Measurements from ENCODE around the gene INSRR.

INSRR gene

DNA sequence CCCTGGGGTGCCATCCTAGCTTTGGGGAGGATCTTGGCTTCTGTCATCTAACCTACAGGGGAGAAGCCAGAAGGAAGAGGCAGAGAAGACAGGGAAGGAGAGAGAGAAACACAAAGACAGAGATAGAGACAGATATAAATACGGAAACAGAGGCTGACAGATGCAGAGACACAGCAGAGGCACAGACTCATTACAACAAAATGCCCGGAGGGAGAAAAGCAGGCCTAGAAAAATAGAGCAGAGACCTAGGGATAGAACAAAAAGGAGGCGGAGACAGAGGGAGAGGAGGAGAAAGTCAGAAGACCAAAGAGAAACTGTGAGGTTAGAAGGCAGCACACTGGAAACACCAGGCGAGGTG, 36.5 kb upstream of the INSRR start:
- Histone ChIP-seq H3K27ac (peak overlapping the region in 10 of 21 experiments; percentile 39 to 82 (median 54)), H3K4me3 (no peak overlapping the region)

DNA sequence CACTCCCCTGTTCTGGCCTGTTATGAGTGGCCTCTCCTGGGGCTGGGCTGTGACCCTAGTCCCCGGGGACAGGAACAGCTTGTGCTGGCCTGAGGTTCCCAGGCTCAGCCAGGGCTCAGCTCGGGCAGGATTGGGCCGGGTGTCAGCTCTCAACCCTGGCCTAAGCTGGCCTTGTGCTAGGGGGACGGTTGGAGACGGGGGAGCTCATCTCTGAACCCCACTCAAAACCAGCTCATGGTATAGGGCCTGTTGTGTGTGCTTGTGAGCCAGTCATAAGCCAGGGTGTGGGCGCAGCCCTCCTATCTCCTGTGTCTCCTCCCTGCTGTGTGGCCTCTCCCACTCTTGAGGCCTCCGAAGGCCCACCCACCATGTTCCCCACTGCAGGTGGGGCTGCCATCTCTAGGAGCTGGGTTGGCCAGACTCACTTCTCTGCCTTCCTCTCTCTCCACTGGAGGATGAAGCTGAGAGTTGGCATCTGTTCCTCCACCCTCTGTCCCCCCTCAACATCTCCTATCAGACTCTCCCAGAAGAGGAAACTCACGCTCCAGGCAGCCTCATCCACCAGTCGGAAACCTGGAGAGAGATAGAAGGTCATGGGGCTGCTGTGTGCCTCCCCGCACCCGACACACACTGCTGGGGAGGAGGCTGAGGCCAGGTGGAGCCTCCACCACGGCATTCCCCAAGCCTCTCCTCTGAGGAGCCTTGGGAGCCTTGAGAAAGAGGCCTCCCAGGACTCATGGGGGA, 36.0 kb upstream of the INSRR start:
- H3K27ac ChIP-seq = peak overlapping the region in 13 of 21 experiments; percentile 15 to 82 (median 48)
- H3K4me3 ChIP-seq = peak overlapping the region in 3 of 7 experiments; percentile 15 to 36 (median 28)

DNA sequence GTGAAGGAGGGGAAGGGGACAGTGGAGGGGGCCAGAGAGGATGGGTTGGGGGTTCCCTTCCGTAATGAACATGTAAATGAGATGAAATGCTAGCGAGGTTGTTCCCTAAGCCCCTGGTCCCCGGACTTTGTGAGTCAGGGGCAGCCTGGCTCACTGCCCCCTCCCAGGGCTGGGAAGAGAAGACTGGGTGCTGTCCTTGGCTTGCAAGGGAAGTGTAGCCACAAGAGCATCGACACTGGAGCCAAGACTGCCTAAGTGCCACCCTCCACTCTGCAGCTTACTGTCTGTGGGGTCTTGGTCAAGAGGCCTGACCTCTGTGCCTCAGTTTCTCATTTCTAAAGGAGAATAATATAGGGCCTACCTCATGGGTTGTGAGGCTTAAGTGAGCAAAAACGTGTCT, 35.1 kb upstream of the INSRR start:
- peak overlapping the region in 15 of 21 experiments; percentile 5 to 82 (median 62) for H3K27ac ChIP-seq
- H3K4me3 ChIP-seq = peak overlapping the region; percentile 2 to 36 (median 15)

DNA sequence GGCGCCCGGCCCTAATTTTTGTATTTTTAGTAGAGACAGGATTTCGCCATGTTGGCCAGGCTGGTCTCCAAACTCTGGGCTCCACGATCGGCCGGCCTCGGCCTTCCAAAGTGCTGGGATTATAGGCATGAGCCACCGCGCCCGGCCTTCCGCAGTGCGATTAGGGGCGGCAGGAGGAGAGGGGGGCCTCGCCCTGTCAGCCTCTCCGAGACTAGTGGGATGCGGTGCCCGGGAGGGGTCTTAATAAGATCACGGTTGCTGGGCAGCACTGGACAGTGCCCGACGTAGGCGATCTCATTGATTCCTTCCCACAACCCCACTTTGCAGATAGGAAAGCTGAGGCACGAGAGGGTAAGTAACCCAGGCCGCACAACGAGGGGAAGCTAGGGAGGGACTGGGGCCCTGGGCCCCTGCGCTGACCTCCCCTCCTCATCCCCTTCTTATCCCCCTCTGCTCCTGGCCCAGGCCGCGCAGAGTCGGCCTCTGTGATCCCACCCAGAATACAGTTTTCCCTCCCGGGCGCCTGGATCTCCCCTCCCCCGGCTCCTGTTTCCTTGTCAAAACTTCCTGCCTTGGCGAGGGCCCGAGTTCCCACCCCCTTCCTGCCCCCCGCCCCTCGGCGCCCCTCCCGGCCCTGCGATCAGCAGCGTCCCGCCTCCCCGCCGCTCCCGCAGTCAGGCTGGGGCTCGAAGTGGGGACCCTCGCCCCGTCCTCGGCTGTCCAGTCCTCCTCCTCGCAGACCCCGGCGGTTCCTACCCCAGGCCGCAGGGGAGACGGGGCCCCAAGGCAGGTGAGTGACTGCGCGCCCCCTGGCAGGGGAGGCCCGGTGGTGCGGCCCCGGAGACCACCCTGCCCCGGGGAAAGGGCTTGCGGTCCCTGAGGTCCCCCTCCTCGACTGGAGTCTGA, 34.4 kb upstream of the INSRR start, which contains the start of gene PEAR1:
PEAR1 (plus strand) TSS at position 671 of the 906 bp plus-strand sequence. CDS start 10,209 bp downstream, outside the sequence.
- peak within 1 kb of the TSS in 16 of 21 experiments; percentile 15 to 82 (median 62) for H3K27ac ChIP-seq
- peak within 1 kb of the TSS; percentile 6 to 36 (median 20) for H3K4me3 ChIP-seq

DNA sequence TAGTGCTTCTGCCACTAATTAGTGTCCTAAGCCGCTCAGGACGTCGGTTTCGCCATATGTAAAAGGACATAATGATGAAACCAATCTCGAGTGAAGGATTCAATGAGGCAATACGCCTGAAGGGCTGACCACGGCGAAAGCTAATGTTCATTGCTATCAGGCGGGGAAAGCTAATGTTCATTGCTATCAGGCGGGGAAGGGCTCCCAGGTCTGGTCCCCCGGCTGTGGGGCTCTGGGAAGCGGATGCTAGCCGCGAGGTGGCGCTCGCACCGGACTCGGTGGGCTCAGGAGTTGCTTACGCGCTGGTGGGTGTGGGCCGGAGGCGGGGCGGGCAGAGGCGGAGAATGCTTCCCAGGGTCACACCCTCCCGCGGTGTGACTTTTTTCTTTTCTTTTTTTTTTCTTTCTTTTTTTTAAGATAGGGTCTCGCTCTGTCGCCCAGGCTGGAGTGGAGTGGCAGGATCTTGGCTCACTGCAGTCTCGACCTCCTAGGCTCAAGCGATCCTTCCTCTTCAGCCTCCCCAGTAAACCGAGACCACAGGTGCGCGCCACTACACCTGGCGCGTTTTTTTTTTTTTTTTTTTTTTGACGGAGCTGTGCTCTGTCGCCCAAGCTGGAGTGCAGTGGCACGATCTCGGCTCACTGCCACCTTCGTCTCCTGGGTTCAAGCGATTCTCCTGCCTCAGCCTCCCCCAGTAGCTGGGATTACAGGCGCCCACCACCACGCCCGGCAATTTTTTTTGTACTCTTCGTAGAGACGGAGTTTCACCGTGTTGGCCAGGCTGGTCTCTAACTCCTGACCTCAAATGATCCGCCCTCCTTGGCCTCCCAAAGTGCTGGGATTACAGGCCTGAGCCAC, 33.5 kb upstream of the INSRR start:
- Histone ChIP-seq H3K27ac (peak overlapping the region in 5 of 21 experiments; percentile 46 to 82 (median 72)), H3K4me3 (peak overlapping the region in 5 of 7 experiments; percentile 3 to 23 (median 11))

DNA sequence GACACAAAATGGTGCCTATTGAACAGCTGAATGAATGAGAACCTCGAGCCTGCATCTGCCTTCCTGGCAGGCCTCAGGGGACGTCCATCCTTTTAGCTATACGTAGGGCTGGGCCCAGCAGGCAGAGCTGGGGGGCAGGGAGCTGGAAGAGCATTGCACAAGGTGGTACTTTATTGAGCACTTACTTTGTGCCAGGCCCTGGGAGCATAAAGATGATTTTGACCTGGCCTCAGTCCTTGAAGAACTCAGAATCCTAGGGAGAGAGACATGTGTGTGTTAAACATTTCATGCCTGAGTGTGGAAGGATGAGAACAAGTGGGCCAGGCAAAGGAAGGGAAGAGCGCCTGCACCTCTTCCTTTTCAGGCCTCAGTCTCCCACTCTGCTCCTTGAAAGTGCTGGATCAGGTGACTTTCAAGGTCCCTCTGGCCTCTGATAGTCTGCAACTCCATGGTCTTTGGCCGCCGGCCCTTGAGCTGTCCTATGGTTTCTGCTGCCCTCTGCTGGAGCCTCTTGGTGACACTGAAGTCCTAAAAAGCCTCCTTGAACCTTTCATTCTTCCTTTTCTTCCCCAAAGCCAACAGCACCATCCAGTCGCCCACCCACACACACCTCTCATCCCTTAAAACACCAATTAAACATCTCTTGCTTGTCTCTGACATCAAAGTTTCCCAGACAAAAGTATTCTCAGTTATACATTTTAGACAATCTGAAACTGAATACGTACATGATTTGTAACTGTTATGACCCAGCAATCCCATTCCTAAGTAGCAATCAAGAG, 31.1 kb upstream of the INSRR start:
- Histone ChIP-seq H3K4me3 (no peak overlapping the region), H3K27ac (no peak overlapping the region)

DNA sequence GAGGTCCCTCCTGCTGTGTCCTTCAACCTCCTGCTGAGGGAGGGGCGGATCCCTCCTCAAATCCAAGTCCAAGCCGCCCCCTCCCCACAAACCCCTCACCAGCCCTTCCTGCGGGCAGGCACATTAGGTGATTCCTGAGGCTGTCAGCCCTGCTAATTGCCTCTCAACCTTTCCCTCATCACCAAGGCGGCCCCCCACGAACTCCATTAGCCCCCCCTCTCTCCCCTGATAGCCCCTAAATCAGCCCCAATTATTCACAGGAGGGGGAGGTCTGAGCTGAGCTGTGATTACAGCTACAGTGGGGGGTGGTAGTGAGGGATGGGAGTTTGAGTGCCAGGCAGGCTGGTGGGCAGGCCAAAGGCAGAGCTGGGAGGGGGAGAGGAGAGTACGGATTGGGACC, 28.8 kb upstream of the INSRR start:
- no peak overlapping the region for H3K27ac ChIP-seq
- H3K4me3 ChIP-seq = no peak overlapping the region

DNA sequence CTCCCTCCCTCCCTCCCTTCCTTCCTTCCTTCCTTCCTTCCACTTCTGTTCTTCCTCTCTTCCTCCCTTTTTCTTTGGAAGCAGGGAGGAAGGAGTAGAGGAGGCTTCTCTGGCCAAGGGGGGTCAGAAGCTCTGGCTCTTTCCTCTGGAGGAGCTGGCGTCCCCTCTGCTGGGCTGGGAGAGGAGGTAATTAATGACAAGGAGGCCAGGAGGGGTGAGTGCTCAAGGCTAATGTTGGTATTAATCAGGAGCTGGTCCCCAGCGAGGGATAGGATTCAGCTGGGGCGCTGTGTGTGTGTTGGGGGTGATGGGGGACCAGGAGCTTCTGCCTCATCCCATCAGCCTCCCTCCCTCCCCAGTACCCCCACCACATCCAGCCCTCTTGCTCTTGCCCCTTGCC, 28.4 kb upstream of the INSRR start:
- no peak overlapping the region for H3K4me3 ChIP-seq
- H3K27ac ChIP-seq = no peak overlapping the region

DNA sequence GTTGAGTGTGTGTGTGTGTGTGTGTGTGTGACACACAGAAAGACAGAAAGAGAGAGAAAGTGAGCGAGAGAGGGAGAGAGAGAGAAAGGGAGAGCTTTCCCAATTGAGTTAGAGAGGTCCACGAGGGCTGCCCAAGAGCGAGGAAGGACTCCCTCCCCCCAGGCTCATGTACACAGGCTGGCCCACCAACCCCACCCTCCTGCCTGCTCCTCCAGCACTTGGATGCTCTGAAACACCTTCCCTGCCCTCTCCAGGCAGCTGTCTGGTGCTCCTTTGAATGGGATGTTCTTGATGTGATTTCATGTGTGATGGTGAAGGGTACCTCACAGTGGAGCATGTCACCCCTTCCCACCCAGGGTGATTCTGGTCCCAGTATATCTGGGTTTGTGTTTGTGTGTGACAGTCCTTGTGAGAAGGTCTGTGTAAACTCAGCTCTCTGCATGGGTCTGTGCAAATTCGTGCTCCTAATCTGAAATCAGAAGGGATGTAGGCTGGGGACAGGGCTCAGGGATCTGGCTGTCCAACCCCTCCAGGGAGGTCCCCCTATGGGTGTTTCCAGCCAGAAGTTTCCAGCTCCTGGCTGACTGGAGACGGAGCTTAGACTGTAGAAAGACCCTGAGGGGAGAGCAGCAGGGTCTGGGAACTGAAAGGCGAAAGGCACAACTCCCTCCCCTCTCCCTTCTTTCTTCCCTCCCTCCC, 27.8 kb upstream of the INSRR start:
- no peak overlapping the region for H3K27ac ChIP-seq

DNA sequence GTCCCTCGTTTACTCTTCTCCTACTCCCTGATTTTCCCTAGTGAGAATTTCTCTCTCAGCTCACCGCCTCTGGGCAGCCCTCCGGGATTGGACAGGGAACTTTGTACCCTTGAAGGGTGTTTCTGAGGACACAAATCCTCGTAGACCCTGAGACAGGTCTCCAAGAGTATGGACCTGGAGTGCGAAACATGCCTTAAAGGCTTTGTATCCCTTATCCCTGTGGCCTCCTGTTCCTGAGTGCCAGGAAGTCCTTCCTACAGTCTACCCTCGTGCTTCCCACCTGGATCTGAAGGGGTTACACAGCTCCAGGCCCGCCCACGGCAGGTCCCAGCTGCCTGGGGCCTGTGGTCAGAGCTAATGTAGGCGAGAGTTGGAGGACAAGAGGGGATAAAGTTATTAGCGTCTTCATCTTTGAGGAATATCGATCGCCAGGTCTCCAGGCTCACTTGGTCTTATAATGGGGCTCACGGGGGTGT, 27.0 kb upstream of the INSRR start:
- H3K4me3 ChIP-seq = no peak overlapping the region
- H3K27ac ChIP-seq = no peak overlapping the region

More for the DNA sequence above, 27.8 kb upstream of the INSRR start:
- no peak overlapping the region for H3K4me3 ChIP-seq

DNA sequence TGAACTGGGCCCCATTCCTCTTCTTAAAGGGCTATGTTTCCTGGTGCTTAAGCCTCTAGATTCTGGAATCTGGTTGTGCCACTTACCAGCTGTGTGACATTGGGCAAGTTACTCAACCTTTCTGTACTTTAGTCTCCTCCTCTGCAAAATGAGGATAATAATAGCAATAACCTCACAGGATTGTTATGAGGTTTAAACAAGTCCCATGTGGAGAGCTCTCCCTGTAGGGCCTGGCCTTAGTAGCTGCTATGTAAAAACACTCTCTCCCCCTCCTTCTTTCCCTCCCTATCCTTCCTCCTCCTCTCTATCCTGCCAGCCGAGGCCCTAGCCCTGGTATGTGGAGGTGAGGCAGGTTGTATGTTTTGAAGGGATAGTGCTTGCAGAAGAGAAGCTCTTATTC, 26.4 kb upstream of the INSRR start:
- H3K4me3 ChIP-seq = no peak overlapping the region

DNA sequence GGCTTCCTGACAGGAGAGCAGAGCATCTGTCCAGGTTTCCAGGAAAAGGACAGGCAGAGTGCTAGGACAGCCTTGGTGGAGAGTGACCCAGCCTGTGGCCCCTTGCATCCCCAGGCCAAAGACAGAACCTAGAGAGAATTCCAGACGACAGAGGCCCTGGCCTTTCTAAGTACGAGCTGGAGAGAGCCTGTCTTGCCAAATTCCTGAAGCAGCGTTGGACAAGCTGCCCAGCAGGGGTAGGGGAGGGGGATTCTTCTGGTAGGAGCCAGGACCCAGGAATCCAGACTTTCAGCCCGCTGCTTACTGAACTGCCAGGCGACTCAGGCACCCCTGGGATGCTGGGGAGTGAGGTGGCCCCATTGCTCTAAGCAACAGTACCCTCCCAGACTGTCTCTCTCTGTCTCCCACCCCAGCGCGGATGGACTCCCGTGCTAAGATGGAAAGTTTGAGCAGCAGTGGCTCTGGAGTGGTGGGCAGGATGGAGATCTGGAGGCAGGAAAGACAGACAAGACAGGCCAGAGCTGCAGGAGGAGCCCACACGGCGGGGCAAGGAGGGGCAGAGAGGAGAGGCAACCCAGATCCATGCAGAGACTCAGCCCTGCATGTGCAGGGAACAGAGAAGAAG, 25.8 kb upstream of the INSRR start:
- Histone ChIP-seq H3K4me3 (no peak overlapping the region), H3K27ac (no peak overlapping the region)

More for the DNA sequence above, 26.4 kb upstream of the INSRR start:
- H3K27ac ChIP-seq = no peak overlapping the region

DNA sequence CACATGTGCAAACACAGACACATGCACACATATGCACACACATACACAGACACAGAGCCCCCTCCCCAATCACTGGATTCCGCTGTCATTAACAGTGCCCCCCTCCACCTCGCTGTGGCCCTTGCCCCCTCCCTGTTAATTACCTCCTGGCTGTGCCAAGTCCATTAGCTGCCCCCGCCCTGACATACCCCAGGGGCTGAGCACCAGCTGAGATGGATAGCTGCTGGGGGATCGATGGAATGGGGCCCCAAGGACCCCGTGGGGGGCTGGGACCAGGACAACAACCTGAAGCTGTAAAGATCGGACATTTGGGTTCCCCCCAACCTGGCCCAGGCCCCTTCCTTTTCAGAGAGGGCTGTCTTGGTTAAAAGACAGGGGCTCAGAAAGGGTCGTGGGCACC, 25.0 kb upstream of the INSRR start:
- no peak overlapping the region for H3K4me3 ChIP-seq
- H3K27ac ChIP-seq = no peak overlapping the region

DNA sequence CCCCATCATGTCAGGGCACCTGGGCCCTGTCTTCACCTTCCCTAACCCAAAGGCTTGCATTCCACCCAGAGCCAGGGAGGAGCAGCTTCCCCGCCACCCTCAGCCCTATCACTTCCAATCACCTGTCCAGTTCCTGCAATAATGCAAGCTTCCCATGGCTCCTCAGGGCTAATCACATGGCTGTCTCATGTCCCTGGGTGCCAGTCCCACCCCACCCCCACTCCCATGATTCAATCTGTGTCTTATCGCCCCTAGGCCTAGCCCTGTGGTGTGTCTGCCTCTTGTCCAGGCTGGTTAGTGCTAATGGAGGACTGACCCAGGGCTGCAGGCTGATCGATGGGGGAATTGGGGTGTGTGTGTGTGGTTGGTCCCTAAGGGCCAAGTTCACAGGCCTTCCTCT, 23.6 kb upstream of the INSRR start:
- Histone ChIP-seq H3K4me3 (no peak overlapping the region), H3K27ac (no peak overlapping the region)

DNA sequence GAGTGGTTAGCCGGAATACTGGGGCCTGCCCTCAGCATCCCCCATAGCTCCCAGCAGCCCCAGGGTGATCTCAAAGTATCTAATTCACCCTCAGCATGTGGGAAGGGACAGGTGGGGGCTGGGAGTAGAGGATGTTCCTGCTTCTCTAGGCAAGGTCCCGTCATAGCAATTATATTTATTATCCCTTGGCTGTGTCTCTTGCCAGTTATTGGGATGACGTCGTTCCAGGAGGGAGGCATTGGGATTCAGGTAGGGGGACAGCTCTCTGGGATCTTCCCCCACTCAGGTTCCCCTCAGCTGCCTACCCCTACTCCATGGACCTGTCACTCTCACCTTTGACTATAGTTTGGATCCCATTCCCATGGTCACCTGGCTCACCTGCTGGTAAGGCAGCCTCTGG, 22.7 kb upstream of the INSRR start:
- Histone ChIP-seq H3K4me3 (no peak overlapping the region), H3K27ac (no peak overlapping the region)

DNA sequence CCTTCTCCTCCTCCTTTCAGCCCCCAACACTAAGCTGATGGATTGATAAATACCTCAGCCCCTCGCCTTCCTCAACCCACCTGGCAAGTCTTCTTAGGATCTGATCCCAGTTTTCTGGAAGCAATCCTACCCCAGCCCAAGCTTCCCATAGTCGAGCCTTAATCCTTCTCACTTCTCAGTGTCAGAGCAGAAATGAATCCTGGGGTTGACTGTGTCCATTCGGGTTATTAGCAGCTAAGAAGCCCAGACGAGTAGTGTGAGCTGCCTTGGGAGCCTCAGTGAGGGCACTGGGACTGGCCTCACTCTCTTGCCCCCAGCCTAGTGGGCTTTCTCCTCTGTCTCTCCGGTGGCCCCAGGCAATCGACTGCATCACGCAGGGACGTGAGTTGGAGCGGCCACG, 22.2 kb upstream of the INSRR start:
- Histone ChIP-seq H3K27ac (no peak overlapping the region), H3K4me3 (no peak overlapping the region)

DNA sequence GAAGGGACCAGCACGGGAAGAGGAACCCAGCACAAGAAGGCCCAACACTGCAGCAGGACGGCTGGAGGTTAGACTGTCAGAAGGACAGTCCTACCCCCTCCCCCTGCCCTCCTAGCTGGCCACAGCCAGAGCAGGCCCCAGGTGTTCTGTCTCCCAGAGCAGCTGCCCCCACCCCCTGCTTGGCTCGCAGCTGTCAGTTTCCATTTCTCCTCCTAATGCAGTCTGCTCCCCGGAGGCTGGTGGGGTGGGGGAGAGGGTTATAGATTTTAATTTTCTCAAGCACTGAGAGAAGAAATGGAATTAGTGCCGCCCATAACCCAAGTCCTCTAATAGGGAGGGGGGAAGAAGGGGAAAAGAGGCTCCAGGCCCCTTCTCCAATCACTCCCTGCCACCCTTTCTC, 21.6 kb upstream of the INSRR start:
- no peak overlapping the region for H3K4me3 ChIP-seq
- no peak overlapping the region for H3K27ac ChIP-seq

DNA sequence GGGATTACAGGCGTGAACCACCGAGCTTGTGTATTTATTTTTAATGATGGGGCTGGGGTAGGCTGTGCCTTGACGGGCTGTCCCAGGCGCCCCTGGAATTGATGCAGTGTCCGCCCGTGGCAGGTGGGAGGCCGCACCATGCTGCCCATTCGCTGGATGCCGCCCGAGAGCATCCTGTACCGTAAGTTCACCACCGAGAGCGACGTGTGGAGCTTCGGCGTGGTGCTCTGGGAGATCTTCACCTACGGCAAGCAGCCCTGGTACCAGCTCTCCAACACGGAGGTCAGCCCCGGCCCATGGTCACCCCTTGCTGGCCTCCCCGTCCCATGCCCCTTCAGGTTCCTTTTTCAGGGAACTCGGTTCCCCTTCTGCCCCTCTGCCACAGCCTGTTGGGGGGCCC, 21.0 kb upstream of the INSRR start:
- no peak overlapping the region for H3K27ac ChIP-seq
- no peak overlapping the region for H3K4me3 ChIP-seq

All from skin epidermis (tissue), 12 donors.